Measurements from ENCODE around the gene TDRD12. TPM values are rescaled to one million over a fixed set of nuclear protein-coding genes. Genes with fewer than 3 reads are reported as not detected.

The TDRD12 gene
- total and polyA plus RNA-seq, 2 of the 13 experiments (the other 11 are each of a cell fraction or from before 2014, with no cell fraction given) = 0.03 to 0.40 TPM

GRCh38 chr19:32671883-32672593, 47.5 kb upstream of the TDRD12 start:
- intact Hi-C loops (cut with micrococcal nuclease; ENCODE audit: unreplicated experiment) = no loop called here
- POLR2A ChIA-PET = no interaction called here
- peaks cover 29% of the 10 kb centered on the region for H4K20me1 ChIP-seq (ENCODE audit: insufficient read depth, low read length)
- H2AFZ ChIP-seq (ENCODE audit: low read length) = no peak overlapping the region
- no peak for TF ChIP-seq KLF6 (CRISPR knock-in tag; IDR thresholded peaks at IDR 0.05)
- no peak for TF ChIP-seq CCAR2 (optimal IDR thresholded peaks at IDR 0.05; ENCODE audit: low read depth, low read length)
- TF ChIP-seq MED1 (CRISPR knock-in tag; IDR thresholded peaks at IDR 0.05) = no peak
- no peak for TF ChIP-seq HDAC2 (CRISPR knock-in tag; IDR thresholded peaks at IDR 0.05)
- no peak for TF ChIP-seq ETV5 (CRISPR knock-in tag; IDR thresholded peaks at IDR 0.05; ENCODE audit: borderline replicate concordance)
- TF ChIP-seq FOXM1 (CRISPR knock-in tag; IDR thresholded peaks at IDR 0.05) = no peak
- TF ChIP-seq ZNF563 (CRISPR knock-in tag; IDR thresholded peaks at IDR 0.05) = no peak
- TF ChIP-seq, protein P1, sequence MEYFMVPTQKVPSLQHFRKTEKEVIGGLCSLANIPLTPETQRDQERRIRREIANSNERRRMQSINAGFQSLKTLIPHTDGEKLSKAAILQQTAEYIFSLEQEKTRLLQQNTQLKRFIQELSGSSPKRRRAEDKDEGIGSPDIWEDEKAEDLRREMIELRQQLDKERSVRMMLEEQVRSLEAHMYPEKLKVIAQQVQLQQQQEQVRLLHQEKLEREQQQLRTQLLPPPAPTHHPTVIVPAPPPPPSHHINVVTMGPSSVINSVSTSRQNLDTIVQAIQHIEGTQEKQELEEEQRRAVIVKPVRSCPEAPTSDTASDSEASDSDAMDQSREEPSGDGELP (IDR thresholded peaks at IDR 0.05; ENCODE audit: borderline replicate concordance, low read depth) = no peak
- no peak for TF ChIP-seq ZNF639 (CRISPR knock-in tag; conservative IDR thresholded peaks at IDR 0.05)
- TF ChIP-seq TBL1XR1 (IDR thresholded peaks at IDR 0.05; ENCODE audit: borderline replicate concordance, low read length, partially characterized antibody) = no peak
- no peak for TF ChIP-seq ZNF30 (CRISPR knock-in tag; IDR thresholded peaks at IDR 0.05)
- no peak for TF ChIP-seq ZNF557 (CRISPR knock-in tag; IDR thresholded peaks at IDR 0.05)
- TF ChIP-seq, protein P2, sequence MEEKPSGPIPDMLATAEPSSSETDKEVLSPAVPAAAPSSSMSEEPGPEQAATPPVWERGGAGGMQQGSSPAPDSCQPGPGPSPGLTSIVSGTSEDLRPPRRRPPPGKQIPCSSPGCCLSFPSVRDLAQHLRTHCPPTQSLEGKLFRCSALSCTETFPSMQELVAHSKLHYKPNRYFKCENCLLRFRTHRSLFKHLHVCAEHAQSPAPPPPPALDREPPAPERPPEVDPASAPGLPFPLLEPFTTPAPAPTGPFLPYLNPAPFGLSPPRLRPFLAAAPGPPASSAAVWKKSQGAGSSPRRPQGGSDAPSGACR (CRISPR knock-in tag; IDR thresholded peaks at IDR 0.05) = no peak
- TF ChIP-seq RNF2 (conservative IDR thresholded peaks at IDR 0.05; ENCODE audit: low read depth) = no peak
- H3K9ac ChIP-seq (ENCODE audit: insufficient read depth, low read depth, low read length) = no peak overlapping the region
- FAIRE-seq (no peak), DNase-seq (ENCODE audit: low spot score) (no peak), ATAC-seq (no peak)
- in situ Hi-C loops (cut with HindIII; ENCODE audit: extremely low pct_ligation_motif_present, low pct_unique_long_range_greater_than_20kb) = no loop called here
- H3K9me3 ChIP-seq (ENCODE audit: low read length) = no peaks in the 10 kb centered on the region
- H3K27ac ChIP-seq (ENCODE audit: extremely low read length, insufficient read depth, low read length) = no peak overlapping the region
- peaks cover under 1 to 1% of the 10 kb centered on the region in 2 experiments; a peak in 3 of 5 replicates for H3K36me3 ChIP-seq (replicated peaks in 1 of 2; ENCODE audit: control insufficient read depth in 1 of 2, insufficient read depth in 2 of 2, low read length in 2 of 2)
- no peak overlapping the region for H3K4me2 ChIP-seq (ENCODE audit: low read depth, low read length)
- H3K27me3 ChIP-seq (ENCODE audit: control insufficient read depth in 1 of 2, insufficient read depth in 2 of 2, low read length in 2 of 2) = peaks cover under 1 to 11% of the 10 kb centered on the region in 2 experiments; a peak in 4 of 5 replicates
- CTCF ChIA-PET (ENCODE audit: low intra/inter-chr PET ratio, low total read pairs) = no interaction called here
- peaks cover 62% of the 10 kb centered on the region for H3K4me1 ChIP-seq (ENCODE audit: insufficient read depth, low read length)
- WGBS (ENCODE audit: low lambda C conversion rate) = 87% methylated on average over 12 of the region's 14 CpGs
- H3K4me3 ChIP-seq (replicated peaks in 1 of 3; ENCODE audit: insufficient read depth in 1 of 3, low read depth in 2 of 3, low read length in 3 of 3) = no peak overlapping the region
- BruUV-seq (replicated peaks) = no TSS peak
- H3K79me2 ChIP-seq (ENCODE audit: insufficient read depth, low read length) = peaks cover 47% of the 10 kb centered on the region

Measured in HepG2 (cell line).